Measurements from ENCODE around the gene BPHL. TPM values are rescaled to one million over a fixed set of nuclear protein-coding genes. Genes with fewer than 3 reads are reported as not detected.
"Not testable (repeated sequence)": the region's sequence is repeated elsewhere in the genome, so short reads cannot be mapped to it uniquely, and the experiment has no call there.

Gene BPHL
- total RNA-seq, 2 experiments from 2014 or later, result 9.7 to 20.9 TPM

- no TSS peak for BruUV-seq (replicated peaks)
- POLR2A ChIA-PET, result interaction anchor here (0.9 to 1.4 kb wide), 6 partner anchors 18 to 92 kb away, joined by 3 to 5 read pairs (median 4); no protein-coding TSS in a partner anchor
- H3K27ac ChIP-seq (ENCODE audit: low read depth, low read length, poor library complexity, severe bottlenecking), result no peak overlapping the region
- intact Hi-C loops (cut with micrococcal nuclease; ENCODE audit: unreplicated experiment), result no loop called here
- H3K4me1 ChIP-seq (ENCODE audit: insufficient read depth, low read length, poor library complexity, severe bottlenecking), result peaks cover 27% of the 10 kb centered on the region
- no peaks in the 10 kb centered on the region for H4K20me1 ChIP-seq (ENCODE audit: insufficient read depth, low read length)
- H3K9me2 ChIP-seq (ENCODE audit: insufficient read depth, low read length), result no peaks in the 10 kb centered on the region
- no peak overlapping the region for H2AFZ ChIP-seq (ENCODE audit: low read length)
- no peaks in the 10 kb centered on the region for H3K9me3 ChIP-seq (ENCODE audit: low read length)
- no peaks in the 10 kb centered on the region for H3K79me2 ChIP-seq (ENCODE audit: insufficient read depth, low read depth, low read length)
- no peak overlapping the region for H3K4me3 ChIP-seq (ENCODE audit: low read depth, low read length, poor library complexity, severe bottlenecking)
- CTCF ChIA-PET (ENCODE audit: unreplicated experiment), result no interaction called here
- H3K4me2 ChIP-seq (ENCODE audit: low read length), result no peak overlapping the region
- no peak for TF ChIP-seq EZH2phosphoT487 (IDR thresholded peaks at IDR 0.05; ENCODE audit: borderline replicate concordance, low read depth, low read length)
- no peak for TF ChIP-seq CTCF (conservative IDR thresholded peaks at IDR 0.05; ENCODE audit: low read length)
- no peaks in the 10 kb centered on the region for H3K36me3 ChIP-seq (ENCODE audit: insufficient read depth, low read length)
- no peak for DNase-seq (ENCODE audit: low spot score)
These were observed 47.4 kb downstream of the BPHL start for GRCh38 chr6:3165631-3166534.

DNA sequence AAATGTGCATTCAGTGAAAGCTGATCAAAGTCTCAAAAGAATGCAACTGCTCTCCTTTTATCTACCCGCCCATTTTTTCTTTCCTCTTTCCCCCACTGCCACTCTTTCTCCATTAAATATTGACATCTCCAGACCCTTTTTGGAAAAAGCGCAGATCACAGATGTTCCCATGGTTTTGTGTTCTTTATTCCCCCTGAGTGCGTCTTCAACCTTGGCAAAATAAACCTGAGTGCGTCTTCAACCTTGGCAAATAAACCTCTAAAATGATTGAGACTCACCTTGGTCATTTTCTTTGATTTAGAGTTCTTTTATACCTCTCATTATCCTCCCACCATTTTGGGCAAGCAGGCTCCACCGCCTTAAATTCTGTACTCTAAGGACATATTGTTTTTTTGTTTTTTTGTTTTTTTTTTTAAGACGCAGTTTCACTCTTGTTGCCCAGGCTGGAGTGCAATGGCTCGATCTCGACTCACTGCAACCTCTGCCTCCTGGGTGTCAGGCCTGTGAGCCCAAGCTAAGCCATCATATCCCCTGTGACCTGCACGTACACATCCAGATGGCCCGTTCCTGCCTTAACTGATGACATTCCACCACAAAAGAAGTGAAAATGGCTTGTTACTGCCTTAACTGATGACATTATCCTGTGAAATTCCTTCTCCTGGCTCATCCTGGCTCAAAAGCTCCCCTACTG, 48.2 kb downstream of the BPHL start:
- POLR2A ChIA-PET, result interaction anchor here (1.2 to 1.4 kb wide), 3 partner anchors 21 to 91 kb away, joined by 3 to 4 read pairs (median 4); no protein-coding TSS in a partner anchor
- H3K9me3 ChIP-seq (ENCODE audit: low read length); H3K9me2 ChIP-seq (ENCODE audit: insufficient read depth, low read length); H3K79me2 ChIP-seq (ENCODE audit: insufficient read depth, low read depth, low read length); H2AFZ ChIP-seq (ENCODE audit: low read length); intact Hi-C loops (cut with micrococcal nuclease; ENCODE audit: unreplicated experiment); BruUV-seq (replicated peaks); DNase-seq (ENCODE audit: low spot score); H3K4me3 ChIP-seq (ENCODE audit: low read depth, low read length, poor library complexity, severe bottlenecking); H3K4me2 ChIP-seq (ENCODE audit: low read length); H4K20me1 ChIP-seq (ENCODE audit: insufficient read depth, low read length); H3K36me3 ChIP-seq (ENCODE audit: insufficient read depth, low read length); CTCF ChIA-PET (ENCODE audit: unreplicated experiment); H3K27ac ChIP-seq (ENCODE audit: low read depth, low read length, poor library complexity, severe bottlenecking): not testable (repeated sequence)
- H3K4me1 ChIP-seq (ENCODE audit: insufficient read depth, low read length, poor library complexity, severe bottlenecking), result peaks cover 19% of the 10 kb centered on the region

GRCh38 chr6:3168046-3168445, 49.5 kb downstream of the BPHL start:
- H2AFZ ChIP-seq (ENCODE audit: low read length); H3K9me2 ChIP-seq (ENCODE audit: insufficient read depth, low read length); BruUV-seq (replicated peaks); H3K4me2 ChIP-seq (ENCODE audit: low read length); intact Hi-C loops (cut with micrococcal nuclease; ENCODE audit: unreplicated experiment); H4K20me1 ChIP-seq (ENCODE audit: insufficient read depth, low read length); H3K27ac ChIP-seq (ENCODE audit: low read depth, low read length, poor library complexity, severe bottlenecking); H3K79me2 ChIP-seq (ENCODE audit: insufficient read depth, low read depth, low read length); H3K4me3 ChIP-seq (ENCODE audit: low read depth, low read length, poor library complexity, severe bottlenecking); POLR2A ChIA-PET; CTCF ChIA-PET (ENCODE audit: unreplicated experiment); H3K36me3 ChIP-seq (ENCODE audit: insufficient read depth, low read length); H3K9me3 ChIP-seq (ENCODE audit: low read length); DNase-seq (ENCODE audit: low spot score): not testable (repeated sequence)
- H3K4me1 ChIP-seq (ENCODE audit: insufficient read depth, low read length, poor library complexity, severe bottlenecking), result peaks cover 11% of the 10 kb centered on the region

- BruUV-seq (replicated peaks); intact Hi-C loops (cut with micrococcal nuclease; ENCODE audit: unreplicated experiment): not testable (repeated sequence)
These were observed 52.2 kb downstream of the BPHL start for GRCh38 chr6:3170676-3171075.

GRCh38 chr6:3171313-3172175, 53.0 kb downstream of the BPHL start:
- H3K36me3 ChIP-seq (ENCODE audit: insufficient read depth, low read length); DNase-seq (ENCODE audit: low spot score); intact Hi-C loops (cut with micrococcal nuclease; ENCODE audit: unreplicated experiment); H3K4me2 ChIP-seq (ENCODE audit: low read length); H2AFZ ChIP-seq (ENCODE audit: low read length); H3K79me2 ChIP-seq (ENCODE audit: insufficient read depth, low read depth, low read length); H3K9me2 ChIP-seq (ENCODE audit: insufficient read depth, low read length); H4K20me1 ChIP-seq (ENCODE audit: insufficient read depth, low read length); H3K27ac ChIP-seq (ENCODE audit: low read depth, low read length, poor library complexity, severe bottlenecking); H3K9me3 ChIP-seq (ENCODE audit: low read length); BruUV-seq (replicated peaks); H3K4me1 ChIP-seq (ENCODE audit: insufficient read depth, low read length, poor library complexity, severe bottlenecking); H3K4me3 ChIP-seq (ENCODE audit: low read depth, low read length, poor library complexity, severe bottlenecking): not testable (repeated sequence)
- POLR2A ChIA-PET, result interaction anchor here (0.9 to 1.4 kb wide), 3 partner anchors 9 to 143 kb away, joined by 3 to 6 read pairs (median 3); no protein-coding TSS in a partner anchor
- CTCF ChIA-PET (ENCODE audit: unreplicated experiment), result interaction anchor here (0.6 kb wide), 1 partner anchor 15 kb away, joined by 3 read pairs; no protein-coding TSS in a partner anchor

More at GRCh38 chr6:3170676-3171075, 52.2 kb downstream of the BPHL start:
- CTCF ChIA-PET (ENCODE audit: unreplicated experiment); H3K4me3 ChIP-seq (ENCODE audit: low read depth, low read length, poor library complexity, severe bottlenecking); H2AFZ ChIP-seq (ENCODE audit: low read length); H3K36me3 ChIP-seq (ENCODE audit: insufficient read depth, low read length); H4K20me1 ChIP-seq (ENCODE audit: insufficient read depth, low read length); H3K9me2 ChIP-seq (ENCODE audit: insufficient read depth, low read length); H3K79me2 ChIP-seq (ENCODE audit: insufficient read depth, low read depth, low read length); H3K4me2 ChIP-seq (ENCODE audit: low read length); H3K27ac ChIP-seq (ENCODE audit: low read depth, low read length, poor library complexity, severe bottlenecking); DNase-seq (ENCODE audit: low spot score); H3K4me1 ChIP-seq (ENCODE audit: insufficient read depth, low read length, poor library complexity, severe bottlenecking); H3K9me3 ChIP-seq (ENCODE audit: low read length): not testable (repeated sequence)
- POLR2A ChIA-PET, result interaction anchor here (1.1 kb wide), 1 partner anchor 52 kb away, joined by 3 read pairs; no protein-coding TSS in a partner anchor
